ENCODE results near the gene TBC1D32. TPM values are rescaled to one million over a fixed set of nuclear protein-coding genes. Genes with fewer than 3 reads are reported as not detected.
"Not testable (repeated sequence)": the region's sequence is repeated elsewhere in the genome, so short reads cannot be mapped to it uniquely, and the experiment has no call there.

TBC1D32 gene
- total and polyA plus RNA-seq, 4 donors, result 0.51 to 2.8 (median 1.7) TPM

DNA sequence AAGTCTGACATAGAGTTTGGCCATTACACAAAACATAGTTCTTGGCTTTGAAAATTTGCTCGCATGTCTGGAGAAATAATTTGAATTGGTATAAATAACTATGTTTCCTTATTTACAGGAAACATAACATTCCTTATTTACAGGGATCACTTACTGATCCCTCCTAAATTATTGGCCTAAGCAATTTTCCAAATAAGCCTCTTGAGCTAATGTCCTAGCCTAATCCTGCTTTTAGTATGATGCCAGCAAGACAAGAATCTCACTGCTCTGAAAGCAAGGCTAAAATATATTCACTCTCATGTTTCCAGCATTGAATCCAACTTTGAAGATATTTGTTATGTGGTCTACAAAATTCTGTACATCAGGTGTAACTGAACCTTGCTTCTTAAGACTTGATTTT, 4.1 kb upstream of the TBC1D32 start:
- H3K9me3 ChIP-seq (ENCODE audit: control insufficient read depth in 4 of 4, low read length in 3 of 4), result no peaks in the 10 kb centered on the region
- no peak overlapping the region for H3K9ac ChIP-seq (ENCODE audit: low read depth in 1 of 2, low read length in 2 of 2)
- no peaks in the 10 kb centered on the region for H3K36me3 ChIP-seq (ENCODE audit: control insufficient read depth in 4 of 4, insufficient read depth in 3 of 4, low read depth in 1 of 4, low read length in 3 of 4)
- no peak for TF ChIP-seq NR2F2 (IDR thresholded peaks at IDR 0.05)
- no peak for TF ChIP-seq ATF3 (IDR thresholded peaks at IDR 0.05)
- no peak for TF ChIP-seq REST (IDR thresholded peaks at IDR 0.05)
- no peak for TF ChIP-seq HNF4A (conservative IDR thresholded peaks at IDR 0.05)
- no peak for TF ChIP-seq FOXA1 (IDR thresholded peaks at IDR 0.05)
- no peak for TF ChIP-seq FOXA2 (IDR thresholded peaks at IDR 0.05)
- TF ChIP-seq, protein P1, sequence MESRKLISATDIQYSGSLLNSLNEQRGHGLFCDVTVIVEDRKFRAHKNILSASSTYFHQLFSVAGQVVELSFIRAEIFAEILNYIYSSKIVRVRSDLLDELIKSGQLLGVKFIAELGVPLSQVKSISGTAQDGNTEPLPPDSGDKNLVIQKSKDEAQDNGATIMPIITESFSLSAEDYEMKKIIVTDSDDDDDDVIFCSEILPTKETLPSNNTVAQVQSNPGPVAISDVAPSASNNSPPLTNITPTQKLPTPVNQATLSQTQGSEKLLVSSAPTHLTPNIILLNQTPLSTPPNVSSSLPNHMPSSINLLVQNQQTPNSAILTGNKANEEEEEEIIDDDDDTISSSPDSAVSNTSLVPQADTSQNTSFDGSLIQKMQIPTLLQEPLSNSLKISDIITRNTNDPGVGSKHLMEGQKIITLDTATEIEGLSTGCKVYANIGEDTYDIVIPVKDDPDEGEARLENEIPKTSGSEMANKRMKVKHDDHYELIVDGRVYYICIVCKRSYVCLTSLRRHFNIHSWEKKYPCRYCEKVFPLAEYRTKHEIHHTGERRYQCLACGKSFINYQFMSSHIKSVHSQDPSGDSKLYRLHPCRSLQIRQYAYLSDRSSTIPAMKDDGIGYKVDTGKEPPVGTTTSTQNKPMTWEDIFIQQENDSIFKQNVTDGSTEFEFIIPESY (IDR thresholded peaks at IDR 0.05), result no peak
- no peak for TF ChIP-seq TAF1 (conservative IDR thresholded peaks at IDR 0.05)
- TF ChIP-seq YY1 (IDR thresholded peaks at IDR 0.05), result no peak
- no peak for TF ChIP-seq JUND (IDR thresholded peaks at IDR 0.05)
- TF ChIP-seq HNF4G (IDR thresholded peaks at IDR 0.05), result no peak
- WGBS, result 91% methylated on average over 1 of the region's 1 CpG
- peaks cover 0 to 10% (median 2%) of the 10 kb centered on the region in 4 donors for H3K4me1 ChIP-seq (ENCODE audit: control insufficient read depth in 4 of 4, insufficient read depth in 4 of 4, low read length in 3 of 4)
- H3K27ac ChIP-seq (ENCODE audit: low read depth in 1 of 2, low read length in 2 of 2), result no peak overlapping the region
- DNase-seq (ENCODE audit: low spot score), result no peak
- H3K4me3 ChIP-seq (ENCODE audit: low read depth in 1 of 3, low read length in 3 of 3), result no peak overlapping the region
- H3K27me3 ChIP-seq (ENCODE audit: control insufficient read depth in 4 of 4, insufficient read depth in 4 of 4, low read length in 3 of 4), result peaks cover 0 to 3% (median 0%) of the 10 kb centered on the region in 4 donors

DNA sequence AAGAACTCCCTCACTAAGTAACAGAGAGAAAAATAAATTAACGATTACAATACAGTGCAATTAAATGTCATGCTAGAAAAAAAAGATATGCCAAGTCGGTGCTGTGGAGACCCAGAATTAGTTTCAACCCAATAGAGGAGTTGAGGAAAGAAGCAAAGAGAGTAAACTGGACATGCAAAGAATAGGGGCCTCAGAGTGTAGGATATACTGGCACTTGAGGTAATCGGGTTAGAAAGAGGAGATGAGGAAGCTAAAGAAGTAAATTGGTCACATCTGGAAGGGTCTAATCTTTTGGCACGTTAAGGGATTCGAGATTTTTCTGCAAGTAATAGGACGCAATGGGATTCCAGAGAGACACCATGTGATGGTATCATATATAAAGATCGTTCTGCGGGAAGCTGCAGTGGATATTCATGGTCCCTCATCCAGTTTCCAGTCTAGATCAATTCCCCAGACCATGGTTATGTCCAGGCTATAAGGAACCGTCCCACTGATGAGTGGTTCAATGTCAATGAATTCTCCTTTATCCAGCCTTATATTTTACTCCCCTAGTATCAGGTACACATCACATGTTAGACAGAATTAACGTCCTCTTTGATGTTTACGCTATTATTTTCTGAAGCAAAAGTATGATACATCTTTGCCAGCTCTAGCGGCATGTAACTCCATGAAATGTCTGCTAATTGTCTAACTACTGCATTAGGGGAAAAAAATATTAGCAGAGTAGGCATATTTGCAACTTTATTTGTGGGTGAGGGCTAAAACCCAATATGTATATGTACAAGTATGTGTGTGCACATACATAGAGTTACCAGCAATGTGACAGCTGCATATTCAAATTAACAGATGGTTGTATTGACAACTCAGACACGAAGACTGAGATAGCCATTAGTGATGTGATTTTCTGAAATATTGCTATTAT, 1.1 kb upstream of the TBC1D32 start:
- Histone ChIP-seq H3K9ac (ENCODE audit: low read depth in 1 of 2, low read length in 2 of 2) (peak overlapping the region; percentile 77 to 96), H3K27me3 (ENCODE audit: control insufficient read depth in 4 of 4, insufficient read depth in 4 of 4, low read length in 3 of 4) (no peaks in the 10 kb centered on the region), H3K9me3 (ENCODE audit: control insufficient read depth in 4 of 4, low read length in 3 of 4) (no peaks in the 10 kb centered on the region), H3K4me1 (ENCODE audit: control insufficient read depth in 4 of 4, insufficient read depth in 4 of 4, low read length in 3 of 4) (peaks cover 0 to 10% (median 2%) of the 10 kb centered on the region in 4 donors), H3K4me3 (ENCODE audit: low read depth in 1 of 3, low read length in 3 of 3) (peak overlapping the region; percentile 56 to 91 (median 86)), H3K27ac (ENCODE audit: low read depth in 1 of 2, low read length in 2 of 2) (peak overlapping the region; percentile 98 to 99), H3K36me3 (ENCODE audit: control insufficient read depth in 4 of 4, insufficient read depth in 3 of 4, low read depth in 1 of 4, low read length in 3 of 4) (no peaks in the 10 kb centered on the region)
- DNase-seq (ENCODE audit: low spot score), result no peak
- TF ChIP-seq JUND (IDR thresholded peaks at IDR 0.05) (no peak), EGR1 (IDR thresholded peaks at IDR 0.05; ENCODE audit: low read depth in 2 of 2) (no peak), SP1 (IDR thresholded peaks at IDR 0.05) (no peak), HNF4A (conservative IDR thresholded peaks at IDR 0.05) (no peak), TAF1 (conservative IDR thresholded peaks at IDR 0.05) (no peak), RAD21 (IDR thresholded peaks at IDR 0.05) (no peak), HNF4G (IDR thresholded peaks at IDR 0.05) (no peak), REST (IDR thresholded peaks at IDR 0.05) (no peak), RXRA (IDR thresholded peaks at IDR 0.05) (no peak), FOXA1 (IDR thresholded peaks at IDR 0.05) (no peak)
- TF ChIP-seq, protein P1 (IDR thresholded peaks at IDR 0.05), result no peak
- WGBS, result 65% methylated on average over 13 of the region's 13 CpGs

GRCh38 chr6:121333694-121334093, 586 bp downstream of the TBC1D32 start:
- not testable (repeated sequence) for H3K36me3 ChIP-seq (ENCODE audit: control insufficient read depth in 4 of 4, insufficient read depth in 3 of 4, low read depth in 1 of 4, low read length in 3 of 4); DNase-seq (ENCODE audit: low spot score); H3K4me1 ChIP-seq (ENCODE audit: control insufficient read depth in 4 of 4, insufficient read depth in 4 of 4, low read length in 3 of 4); H3K9me3 ChIP-seq (ENCODE audit: control insufficient read depth in 4 of 4, low read length in 3 of 4); H3K27me3 ChIP-seq (ENCODE audit: control insufficient read depth in 4 of 4, insufficient read depth in 4 of 4, low read length in 3 of 4); H3K4me3 ChIP-seq (ENCODE audit: low read depth in 1 of 3, low read length in 3 of 3)
- Histone ChIP-seq H3K9ac (ENCODE audit: low read depth in 1 of 2, low read length in 2 of 2) (peak overlapping the region in 1 of 2 donors; percentile 77), H3K27ac (ENCODE audit: low read depth in 1 of 2, low read length in 2 of 2) (peak overlapping the region in 1 of 2 donors; percentile 99)
- 93% methylated on average over 28 of the region's 28 CpGs for WGBS
